ENCODE results near the gene RAET1G. TPM values are rescaled to one million over a fixed set of nuclear protein-coding genes. Genes with fewer than 3 reads are reported as not detected.

RAET1G gene
- total and polyA plus RNA-seq, 2 of the 13 experiments (the other 11 are each of a cell fraction or from before 2014, with no cell fraction given), result not detected

GRCh38 chr6:149964308-149965193 is 41.6 kb upstream of the RAET1G start:
- Histone ChIP-seq H3K9me3 (ENCODE audit: low read length) (no peaks in the 10 kb centered on the region), H3K36me3 (replicated peaks in 1 of 2; ENCODE audit: control insufficient read depth in 1 of 2, insufficient read depth in 2 of 2, low read length in 2 of 2) (no peaks in the 10 kb centered on the region), H2AFZ (ENCODE audit: low read length) (no peak overlapping the region), H3K27ac (ENCODE audit: extremely low read length, insufficient read depth, low read length) (no peak overlapping the region), H3K4me3 (replicated peaks in 1 of 3; ENCODE audit: insufficient read depth in 1 of 3, low read depth in 2 of 3, low read length in 3 of 3) (no peak overlapping the region), H4K20me1 (ENCODE audit: insufficient read depth, low read length) (no peaks in the 10 kb centered on the region), H3K27me3 (ENCODE audit: control insufficient read depth in 1 of 2, insufficient read depth in 2 of 2, low read length in 2 of 2) (peaks cover 5 to 47% of the 10 kb centered on the region in 2 experiments), H3K4me2 (ENCODE audit: low read depth, low read length) (no peak overlapping the region), H3K4me1 (ENCODE audit: insufficient read depth, low read length) (peaks cover 4% of the 10 kb centered on the region; the same call in 1 of the 2 replicates), H3K79me2 (ENCODE audit: insufficient read depth, low read length) (no peaks in the 10 kb centered on the region), H3K9ac (ENCODE audit: insufficient read depth, low read depth, low read length) (no peak overlapping the region)
- intact Hi-C loops (cut with micrococcal nuclease; ENCODE audit: unreplicated experiment), result no loop called here
- CTCF ChIA-PET (ENCODE audit: low intra/inter-chr PET ratio, low total read pairs), result no interaction called here
- in situ Hi-C loops (cut with HindIII; ENCODE audit: extremely low pct_ligation_motif_present, low pct_unique_long_range_greater_than_20kb), result no loop called here
- FAIRE-seq (no peak), ATAC-seq (no peak), DNase-seq (ENCODE audit: low spot score) (no peak)
- TF ChIP-seq SRF (IDR thresholded peaks at IDR 0.05; ENCODE audit: low read depth, low read length) (no peak), RBM39 (IDR thresholded peaks at IDR 0.05; ENCODE audit: low read depth, low read length, poor library complexity, severe bottlenecking) (peak; percentile 15)
- no TSS peak for BruUV-seq (replicated peaks)
- POLR2A ChIA-PET, result no interaction called here
- 87% methylated on average over 103 of the region's 103 CpGs for WGBS (ENCODE audit: low lambda C conversion rate)

GRCh38 chr6:149963462-149964307 is 40.8 kb upstream of the RAET1G start, which contains the start of gene ULBP1:
ULBP1 (plus strand) TSS chr6:149963943; CDS start chr6:149964050, 107 bp downstream.
- Histone ChIP-seq H3K79me2 (ENCODE audit: insufficient read depth, low read length) (no peaks in the 10 kb centered on the region), H3K9me3 (ENCODE audit: low read length) (no peaks in the 10 kb centered on the region), H4K20me1 (ENCODE audit: insufficient read depth, low read length) (no peaks in the 10 kb centered on the region), H3K27ac (ENCODE audit: extremely low read length, insufficient read depth, low read length) (no peak within 1 kb of the TSS), H3K4me2 (ENCODE audit: low read depth, low read length) (peak within 1 kb of the TSS; percentile 49), H3K9ac (ENCODE audit: insufficient read depth, low read depth, low read length) (no peak within 1 kb of the TSS), H3K4me3 (replicated peaks in 1 of 3; ENCODE audit: insufficient read depth in 1 of 3, low read depth in 2 of 3, low read length in 3 of 3) (peak within 1 kb of the TSS; percentile 17 to 48 (median 34); a peak in 3 of 6 replicates), H3K27me3 (ENCODE audit: control insufficient read depth in 1 of 2, insufficient read depth in 2 of 2, low read length in 2 of 2) (peaks cover 5 to 42% of the 10 kb centered on the region in 2 experiments), H3K4me1 (ENCODE audit: insufficient read depth, low read length) (peaks cover 4% of the 10 kb centered on the region; the same call in 1 of the 2 replicates), H3K36me3 (replicated peaks in 1 of 2; ENCODE audit: control insufficient read depth in 1 of 2, insufficient read depth in 2 of 2, low read length in 2 of 2) (no peaks in the 10 kb centered on the region), H2AFZ (ENCODE audit: low read length) (no peak within 1 kb of the TSS)
- no peak for FAIRE-seq
- intact Hi-C loops (cut with micrococcal nuclease; ENCODE audit: unreplicated experiment) (no loop called here), in situ Hi-C loops (cut with HindIII; ENCODE audit: extremely low pct_ligation_motif_present, low pct_unique_long_range_greater_than_20kb) (no loop called here)
- DNase-seq (ENCODE audit: low spot score), result no peak
- POLR2A ChIA-PET, result no interaction called here
- CTCF ChIA-PET (ENCODE audit: low intra/inter-chr PET ratio, low total read pairs), result no interaction called here
- WGBS (ENCODE audit: low lambda C conversion rate), result 67% methylated on average over 58 of the region's 69 CpGs
- peak; percentile 42 for ATAC-seq
- BruUV-seq (replicated peaks), result no TSS peak
- TF ChIP-seq PCBP1 (IDR thresholded peaks at IDR 0.05; ENCODE audit: borderline replicate concordance, low read depth, low read length) (0 out of 2 replicates have a peak, but pooled peaks have one; percentile 26), POGK (CRISPR knock-in tag; conservative IDR thresholded peaks at IDR 0.05) (0 out of 2 replicates have a peak, but pooled peaks have one; percentile 38), RBFOX2 (IDR thresholded peaks at IDR 0.05; ENCODE audit: low read depth, low read length) (0 out of 2 replicates have a peak, but pooled peaks have one; percentile 37), ZNF687 (CRISPR knock-in tag; IDR thresholded peaks at IDR 0.05) (peak; percentile 27; the same call in 1 of the 2 replicates), FOSL2 (CRISPR knock-in tag; IDR thresholded peaks at IDR 0.05) (peak; percentile 16; the same call in 1 of the 2 replicates), CBX1 (IDR thresholded peaks at IDR 0.05; ENCODE audit: low read depth) (no peak), ATAD3A (CRISPR knock-in tag; IDR thresholded peaks at IDR 0.05) (no peak)
